SK-N-MC (cell line): ENCODE measurements around the gene ZNF436.

Experiments
- DNase-seq: peaks from one replicate; pipeline ENCODE4 v3.0.0-alpha.2; 2011; ENCODE audit warnings: low read depth, low spot score
- H3K27ac ChIP-seq: fragments of 200-600 bp; sonication (generic); 2 replicates; pipeline ENCODE4 v1.5.1; 2016; ENCODE audit warnings: mixed run types
- H3K36me3 ChIP-seq: fragments of 200-600 bp; sonication (generic); 2 replicates; pipeline ENCODE4 v1.6.1; 2017; ENCODE audit warnings: antibody characterized with exemption, low read length, mixed read lengths; ENCODE audit not compliant: insufficient read depth
- H3K4me3 ChIP-seq: fragments of 200-600 bp; sonication (generic); 2 replicates; pipeline ENCODE4 v1.5.1; 2016
- H3K9ac ChIP-seq: fragments of 200-600 bp; sonication (generic); 2 replicates; pipeline ENCODE4 v1.8.0; 2017; ENCODE audit warnings: mixed run types, mixed read lengths; ENCODE audit not compliant: insufficient read length
- H3K9me3 ChIP-seq: fragments of 200-600 bp; sonication (generic); 2 replicates; pipeline ENCODE4 v1.6.1; 2017; ENCODE audit warnings: low read depth, mild to moderate bottlenecking, antibody characterized with exemption, low read length, moderate library complexity, mixed read lengths
- EZH2 ChIP-seq: fragments of 200-600 bp; sonication (generic); IDR thresholded peaks from one replicate; pipeline ENCODE4 v1.6.1; 2017; ENCODE audit warnings: antibody characterized with exemption
- FOXP2 ChIP-seq: optimal IDR thresholded peaks from 2 replicates; pipeline ENCODE3; 2011; ENCODE audit warnings: mild to moderate bottlenecking, moderate library complexity; ENCODE audit not compliant: insufficient read depth; ENCODE audit errors: extremely low read length, control extremely low read depth
- POLR2AphosphoS5 ChIP-seq: IDR thresholded peaks from 2 replicates; pipeline ENCODE4 v1.6.1; 2012; ENCODE audit warnings: mild to moderate bottlenecking, low read depth, low read length, borderline replicate concordance

The ZNF436 gene

GRCh38 chr1:23362218-23362713 lies 7.4 kb downstream of the ZNF436 start:
- peaks cover 71% of the 10 kb centered on the region for H3K36me3 ChIP-seq

DNA sequence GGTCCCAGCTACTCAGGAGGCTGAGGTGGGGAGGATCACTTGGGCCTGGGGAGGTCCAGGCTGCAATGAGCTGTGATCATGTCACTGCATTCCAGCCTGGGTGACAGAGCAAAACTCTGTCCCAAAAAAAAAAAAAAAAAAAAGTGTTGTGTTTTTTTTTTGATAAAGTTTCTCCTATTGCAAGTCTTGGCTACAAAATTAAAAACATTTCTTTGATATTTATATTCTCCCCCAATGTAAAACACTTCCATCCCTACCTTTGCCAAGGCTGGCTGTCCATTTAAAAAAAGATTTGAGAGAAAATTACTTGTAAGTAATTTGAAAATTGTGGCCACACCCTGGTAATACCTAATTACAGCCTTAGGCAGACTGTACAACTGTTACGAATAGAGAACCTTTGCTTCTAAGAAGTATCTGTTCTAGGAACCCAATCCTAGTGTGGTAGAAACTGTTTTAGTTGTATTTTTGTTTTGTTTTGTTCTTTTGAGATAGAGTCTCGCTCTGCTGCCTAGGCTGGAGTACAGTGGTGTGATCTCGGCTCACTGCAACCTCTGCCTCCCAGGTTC lies 11.2 kb downstream of the ZNF436 start:
- Histone ChIP-seq H3K36me3 (peaks cover 41% of the 10 kb centered on the region), H3K4me3 (no peak overlapping the region), H3K27ac (no peak overlapping the region), H3K9ac (no peak overlapping the region), H3K9me3 (peaks cover 30% of the 10 kb centered on the region)
- TF ChIP-seq POLR2AphosphoS5 (no peak), EZH2 (no peak), FOXP2 (no peak)
- DNase-seq, result no peak

More at GRCh38 chr1:23362218-23362713, 7.4 kb downstream of the ZNF436 start:
- Histone ChIP-seq H3K9me3 (peaks cover 41% of the 10 kb centered on the region), H3K4me3 (no peak overlapping the region), H3K9ac (no peak overlapping the region), H3K27ac (no peak overlapping the region)
- TF ChIP-seq POLR2AphosphoS5 (no peak), EZH2 (no peak), FOXP2 (no peak)
- DNase-seq, result no peak

DNA sequence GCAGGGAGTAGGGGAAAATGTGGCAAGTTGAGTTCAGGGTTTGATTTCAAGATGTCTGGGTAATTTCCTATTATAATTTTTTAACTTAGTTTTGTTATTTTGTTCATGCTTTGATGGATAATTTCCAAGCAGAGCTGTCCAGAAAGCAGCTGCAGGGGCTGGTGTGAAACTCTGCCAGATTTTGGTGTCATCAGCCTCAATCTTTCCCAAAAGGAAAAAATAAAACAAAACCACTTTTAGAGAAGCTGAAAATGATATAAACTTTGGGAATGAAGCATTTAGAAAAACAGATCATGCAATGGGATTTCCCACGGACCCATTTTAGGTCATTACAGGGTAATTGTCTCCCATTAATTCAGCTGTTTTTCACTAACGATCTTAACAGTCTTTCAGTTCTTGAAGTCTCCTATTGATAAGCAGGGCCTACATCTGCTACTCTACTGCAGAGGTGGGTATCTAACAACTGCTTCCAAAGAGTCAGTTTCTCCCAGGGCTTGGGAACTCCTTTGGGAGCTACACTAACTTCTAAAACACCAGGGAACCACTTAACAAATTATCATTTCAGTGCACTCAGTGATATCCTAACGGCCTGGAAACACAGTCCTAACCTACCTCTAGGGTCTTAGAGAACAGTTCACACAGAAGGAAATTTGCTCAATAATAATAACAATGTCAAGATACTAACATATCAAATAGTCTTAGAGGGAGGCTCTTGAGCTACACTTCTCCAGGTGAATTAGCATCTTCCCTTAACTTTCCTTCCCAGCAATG lies 12.3 kb downstream of the ZNF436 start:
- Histone ChIP-seq H3K4me3 (no peak overlapping the region), H3K36me3 (peaks cover 30% of the 10 kb centered on the region), H3K9ac (no peak overlapping the region), H3K27ac (no peak overlapping the region), H3K9me3 (peaks cover 21% of the 10 kb centered on the region)
- no peak for DNase-seq
- TF ChIP-seq EZH2 (no peak), FOXP2 (no peak), POLR2AphosphoS5 (no peak)

GRCh38 chr1:23356471-23357137 lies 13.0 kb downstream of the ZNF436 start:
- TF ChIP-seq EZH2 (no peak), POLR2AphosphoS5 (no peak), FOXP2 (no peak)
- peaks cover 14% of the 10 kb centered on the region for H3K9me3 ChIP-seq

GRCh38 chr1:23354245-23354644 lies 15.4 kb downstream of the ZNF436 start:
- Histone ChIP-seq H3K36me3 (no peaks in the 10 kb centered on the region; the same call in 1 of the 2 replicates), H3K27ac (no peak overlapping the region), H3K9me3 (no peaks in the 10 kb centered on the region), H3K4me3 (no peak overlapping the region), H3K9ac (no peak overlapping the region)
- DNase-seq, result no peak
- TF ChIP-seq POLR2AphosphoS5 (no peak), EZH2 (no peak), FOXP2 (no peak)

More at GRCh38 chr1:23356471-23357137, 13.0 kb downstream of the ZNF436 start:
- no peak for DNase-seq
- Histone ChIP-seq H3K9ac (no peak overlapping the region), H3K36me3 (peaks cover 23% of the 10 kb centered on the region), H3K4me3 (no peak overlapping the region), H3K27ac (no peak overlapping the region)

DNA sequence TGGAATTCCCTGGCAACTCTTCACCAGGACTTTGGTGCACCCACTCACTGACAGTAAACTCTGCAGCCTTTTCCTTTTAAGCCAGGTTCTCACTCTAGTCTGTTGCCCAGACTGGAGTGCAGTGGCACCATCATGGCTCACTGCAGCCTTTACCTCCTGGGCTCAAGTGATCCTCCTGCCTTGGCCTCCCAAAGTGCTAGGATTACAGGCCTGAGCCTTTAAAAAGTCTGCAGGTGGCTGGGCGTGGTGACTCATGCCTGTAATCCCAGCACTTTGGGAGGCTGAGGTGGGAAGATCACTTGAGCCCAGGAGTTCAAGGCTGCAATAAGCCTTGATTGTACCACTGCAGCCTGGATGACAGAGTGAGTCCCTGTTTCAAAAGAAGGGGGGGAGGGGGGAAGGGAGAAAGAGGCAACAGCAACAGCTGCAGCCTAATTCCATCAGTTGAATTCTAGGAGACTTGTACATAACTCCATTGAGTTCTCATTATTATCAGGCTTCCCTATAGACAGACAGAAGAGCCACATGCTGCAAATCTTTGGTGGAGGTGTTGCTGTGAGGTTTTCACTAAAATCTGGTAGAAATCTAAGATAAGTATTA lies 17.4 kb downstream of the ZNF436 start:
- TF ChIP-seq EZH2, result no peak
- no peak overlapping the region for H3K4me3 ChIP-seq
- no peak for DNase-seq
- H3K9me3 ChIP-seq, result no peaks in the 10 kb centered on the region
- no peak overlapping the region for H3K27ac ChIP-seq
- H3K9ac ChIP-seq, result no peak overlapping the region
- no peaks in the 10 kb centered on the region for H3K36me3 ChIP-seq

GRCh38 chr1:23345920-23346319 lies 23.7 kb downstream of the ZNF436 start:
- Histone ChIP-seq H3K36me3 (peaks cover 17% of the 10 kb centered on the region), H3K4me3 (no peak overlapping the region), H3K9me3 (no peaks in the 10 kb centered on the region), H3K27ac (no peak overlapping the region), H3K9ac (no peak overlapping the region)
- no peak for TF ChIP-seq EZH2
- no peak for TF ChIP-seq POLR2AphosphoS5
- no peak for TF ChIP-seq FOXP2
- no peak for DNase-seq

DNA sequence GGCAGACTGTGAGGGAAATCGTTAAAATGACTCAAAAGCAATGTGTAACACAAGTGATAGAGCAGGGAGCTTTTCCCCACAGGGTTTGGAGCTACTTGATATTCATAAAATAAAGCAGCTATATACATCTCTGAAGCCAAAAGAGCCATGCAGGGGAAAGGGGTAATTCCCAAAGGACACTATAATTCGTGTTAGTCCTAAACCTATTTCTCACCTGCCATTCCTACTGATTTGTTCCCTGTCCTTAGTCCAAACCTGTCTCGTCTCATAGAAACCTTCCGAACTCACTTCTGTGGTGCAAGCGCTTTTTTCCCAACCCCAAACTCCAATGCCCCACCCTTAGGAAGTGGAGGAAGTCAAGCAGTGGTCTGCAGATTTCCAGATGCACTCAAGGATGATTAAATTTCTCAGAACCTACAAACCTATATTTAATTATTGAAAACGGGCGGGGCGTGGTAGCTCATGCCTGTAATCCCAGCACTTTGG lies 24.6 kb downstream of the ZNF436 start:
- Histone ChIP-seq H3K9me3 (no peaks in the 10 kb centered on the region), H3K27ac (peak overlapping the region; percentile 97), H3K9ac (peak overlapping the region; percentile 99), H3K36me3 (peaks cover 26% of the 10 kb centered on the region), H3K4me3 (peak overlapping the region; percentile 83)
- TF ChIP-seq EZH2 (no peak), POLR2AphosphoS5 (no peak), FOXP2 (no peak)
- DNase-seq, result no peak
